GM10266 (cell line): ENCODE measurements around the gene FMO5.
"Not testable (repeated sequence)": the region's sequence is repeated elsewhere in the genome, so short reads cannot be mapped to it uniquely, and the experiment has no call there.

Source experiments
- DNase-seq: peaks from one replicate; pipeline ENCODE4 v3.0.0; 2012; ENCODE audit errors: extremely low spot score
- CTCF ChIP-seq: IDR thresholded peaks from 2 replicates; pipeline ENCODE4 v1.5.1; 2012; ENCODE audit warnings: mild to moderate bottlenecking, low read depth; ENCODE audit not compliant: control insufficient read depth, insufficient read depth; ENCODE audit errors: missing control alignments

FMO5 gene

GRCh38 chr1:147202576-147202975, 22.6 kb downstream of the FMO5 start:
- no peak for DNase-seq
- TF ChIP-seq CTCF: no peak

GRCh38 chr1:147201786-147202185, 23.4 kb downstream of the FMO5 start:
- no peak for TF ChIP-seq CTCF
- DNase-seq: no peak

- TF ChIP-seq CTCF: no peak
- DNase-seq: no peak
Measured at GRCh38 chr1:147201276-147201675, 23.9 kb downstream of the FMO5 start.

- DNase-seq: not testable (repeated sequence)
Measured at GRCh38 chr1:147197324-147197723, 27.8 kb downstream of the FMO5 start.

GRCh38 chr1:147189514-147189913, 35.6 kb downstream of the FMO5 start:
- no peak for DNase-seq
- TF ChIP-seq CTCF: no peak

- TF ChIP-seq CTCF: no peak
- DNase-seq: no peak
Measured at GRCh38 chr1:147185432-147185831, 39.7 kb downstream of the FMO5 start.

- no peak for DNase-seq
- TF ChIP-seq CTCF: no peak
Measured at GRCh38 chr1:147177611-147178380, 47.3 kb downstream of the FMO5 start.
